ENCODE results near the gene PHF23.
A peak's percentile ranks its signal among the peaks of the same experiment; 100 is the strongest.

PHF23 gene

GRCh38 chr17:7196651-7197401 lies 42.4 kb downstream of the PHF23 start:
- Mint-ChIP-seq H3K27me3 (ENCODE audit: low read depth) (no peaks in the 10 kb centered on the region), H3K27ac (no peak overlapping the region), H3K36me3 (ENCODE audit: low read depth) (peaks cover 62% of the 10 kb centered on the region), H3K9me3 (no peaks in the 10 kb centered on the region), H3K4me3 (no peak overlapping the region), H3K4me1 (no peaks in the 10 kb centered on the region)
- no peak for TF ChIP-seq CTCF (IDR thresholded peaks at IDR 0.05; ENCODE audit: unreplicated experiment in 3 of 3)

GRCh38 chr17:7195971-7196370 lies 43.3 kb downstream of the PHF23 start:
- H3K4me3 Mint-ChIP-seq, result no peak overlapping the region
- peaks cover 63% of the 10 kb centered on the region for H3K36me3 Mint-ChIP-seq (ENCODE audit: low read depth)
- H3K9me3 Mint-ChIP-seq, result no peaks in the 10 kb centered on the region
- no peaks in the 10 kb centered on the region for H3K4me1 Mint-ChIP-seq
- no peak for TF ChIP-seq CTCF (IDR thresholded peaks at IDR 0.05; ENCODE audit: unreplicated experiment in 3 of 3)
- no peaks in the 10 kb centered on the region for H3K27me3 Mint-ChIP-seq (ENCODE audit: low read depth)
- no peak overlapping the region for H3K27ac Mint-ChIP-seq

- no peak overlapping the region for H3K4me3 Mint-ChIP-seq
- H3K36me3 Mint-ChIP-seq (ENCODE audit: low read depth), result peaks cover 66% of the 10 kb centered on the region
- no peaks in the 10 kb centered on the region for H3K9me3 Mint-ChIP-seq
- no peak for TF ChIP-seq CTCF (IDR thresholded peaks at IDR 0.05; ENCODE audit: unreplicated experiment in 3 of 3)
- H3K27me3 Mint-ChIP-seq (ENCODE audit: low read depth), result no peaks in the 10 kb centered on the region
- no peaks in the 10 kb centered on the region for H3K4me1 Mint-ChIP-seq
- H3K27ac Mint-ChIP-seq, result peak overlapping the region in 2 of 3 experiments; percentile 54 to 61
Observed at GRCh38 chr17:7192271-7192937, 46.9 kb downstream of the PHF23 start.

GRCh38 chr17:7191571-7192270 lies 47.5 kb downstream of the PHF23 start:
- no peak for TF ChIP-seq CTCF (IDR thresholded peaks at IDR 0.05; ENCODE audit: unreplicated experiment in 3 of 3)
- Mint-ChIP-seq H3K9me3 (no peaks in the 10 kb centered on the region), H3K36me3 (ENCODE audit: low read depth) (peaks cover 61% of the 10 kb centered on the region), H3K27me3 (ENCODE audit: low read depth) (no peaks in the 10 kb centered on the region), H3K27ac (peak overlapping the region in 2 of 3 experiments; percentile 54 to 61), H3K4me3 (no peak overlapping the region), H3K4me1 (no peaks in the 10 kb centered on the region)

GRCh38 chr17:7191069-7191468 lies 48.2 kb downstream of the PHF23 start:
- Mint-ChIP-seq H3K27me3 (ENCODE audit: low read depth) (no peaks in the 10 kb centered on the region), H3K4me3 (no peak overlapping the region), H3K27ac (no peak overlapping the region), H3K9me3 (no peaks in the 10 kb centered on the region), H3K4me1 (no peaks in the 10 kb centered on the region), H3K36me3 (ENCODE audit: low read depth) (peaks cover 57% of the 10 kb centered on the region)
- no peak for TF ChIP-seq CTCF (IDR thresholded peaks at IDR 0.05; ENCODE audit: unreplicated experiment in 3 of 3)

Measured in nephron (organoid).